MCF 10A (cell line): ENCODE measurements around the gene OCRL. TPM values are rescaled to one million over a fixed set of nuclear protein-coding genes. Genes with fewer than 3 reads are reported as not detected.

Experiments used
- BruUV-seq: library from RNA; stranded (reverse); fragments of 400-500 nt; replicated peaks from 2 replicates; lab custom pipeline; 2021; lab: Mats Ljungman, UMichigan
- CTCF ChIA-PET: fragments of 300-600 bp; sonication (Branson Sonifier 250); formaldehyde crosslinking; extraction: SDS; loops from one replicate; lab custom pipeline; 2021; ENCODE audit warnings: antibody characterized with exemption, inconsistent platforms; lab: Yijun Ruan, JAX
- POLR2A ChIA-PET: fragments of 300-600, 350-650 bp; sonication (Branson Sonifier 250); formaldehyde crosslinking; extraction: SDS; loops from one replicate; lab custom pipeline; 2020; ENCODE audit warnings: antibody characterized with exemption, inconsistent platforms; lab: Yijun Ruan, JAX
- DNase-seq: peaks from one replicate; pipeline ENCODE4 v3.0.0-alpha.2; 2018; ENCODE audit not compliant: unreplicated experiment
- H3K27ac Mint-ChIP-seq: one replicate; pipeline ENCODE4 v1.8.0; 2022; ENCODE audit warnings: mild to moderate bottlenecking, low read depth, mixed read lengths; ENCODE audit not compliant: unreplicated experiment
- H3K27me3 Mint-ChIP-seq: one replicate; pipeline ENCODE4 v1.8.0; 2022; ENCODE audit warnings: mixed read lengths; ENCODE audit not compliant: insufficient read depth, unreplicated experiment
- H3K36me3 Mint-ChIP-seq: one replicate; pipeline ENCODE4 v1.8.0; 2022; ENCODE audit warnings: mild to moderate bottlenecking, moderate library complexity, mixed read lengths; ENCODE audit not compliant: insufficient read depth, unreplicated experiment
- H3K4me1 Mint-ChIP-seq: one replicate; pipeline ENCODE4 v1.8.0; 2022; ENCODE audit warnings: mixed read lengths; ENCODE audit not compliant: insufficient read depth, unreplicated experiment
- H3K4me3 Mint-ChIP-seq: one replicate; pipeline ENCODE4 v1.8.0; 2022; ENCODE audit warnings: mild to moderate bottlenecking, moderate library complexity, mixed read lengths; ENCODE audit not compliant: unreplicated experiment
- H3K9me3 Mint-ChIP-seq: one replicate; pipeline ENCODE4 v1.8.0; 2022; ENCODE audit warnings: mixed read lengths; ENCODE audit not compliant: unreplicated experiment
- CTCF ChIP-seq: fragments of 200-600 bp; IDR thresholded peaks from one replicate; pipeline ENCODE4 v1.8.0; 2022; ENCODE audit warnings: antibody characterized with exemption, mild to moderate bottlenecking; ENCODE audit not compliant: unreplicated experiment
- intact Hi-C: fragments of 100-400 bp; cut with micrococcal nuclease; formaldehyde crosslinking; loops from 2 replicates; pipeline ENCODE4 v1.14.1; 2022
- total RNA-seq: library from RNA; stranded (reverse); gene quantifications from 2 replicates; pipeline ENCODE4 v1.2.3, GENCODE V29; 2022

OCRL gene
- total RNA-seq, 1 experiment from 2014 or later, result 25.3 TPM

DNA sequence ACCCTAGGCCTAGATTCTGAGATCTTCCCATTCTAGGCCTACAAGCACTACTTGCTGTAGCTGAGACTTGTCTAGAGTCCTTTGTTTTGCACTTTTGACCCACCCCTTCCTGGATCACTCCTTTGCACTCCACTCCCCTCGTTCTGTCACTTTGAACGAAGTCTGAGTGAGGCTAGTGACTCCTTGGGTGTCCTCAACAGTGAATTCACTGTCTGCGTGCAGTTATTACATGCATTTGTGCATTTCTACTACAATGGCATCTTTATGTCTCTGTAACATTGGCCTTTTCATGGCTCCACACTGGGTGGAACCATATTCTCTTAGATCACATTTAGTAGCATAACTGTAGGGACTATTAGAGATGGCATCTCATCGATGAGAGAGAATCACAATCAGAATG is 50.5 kb downstream of the OCRL start:
- TF ChIP-seq CTCF, result no peak
- Mint-ChIP-seq H3K4me1 (peaks cover 7% of the 10 kb centered on the region), H3K9me3 (no peaks in the 10 kb centered on the region), H3K27ac (no peak overlapping the region), H3K4me3 (no peak overlapping the region), H3K36me3 (peaks cover 26% of the 10 kb centered on the region), H3K27me3 (peaks cover 41% of the 10 kb centered on the region)
- no peak for DNase-seq
- POLR2A ChIA-PET, result no interaction called here
- BruUV-seq, result no TSS peak
- CTCF ChIA-PET, result interaction anchor here (1.1 kb wide), 1 partner anchor 11 kb away, joined by 5 read pairs; no protein-coding TSS in a partner anchor
- intact Hi-C loops, result no loop called here

DNA sequence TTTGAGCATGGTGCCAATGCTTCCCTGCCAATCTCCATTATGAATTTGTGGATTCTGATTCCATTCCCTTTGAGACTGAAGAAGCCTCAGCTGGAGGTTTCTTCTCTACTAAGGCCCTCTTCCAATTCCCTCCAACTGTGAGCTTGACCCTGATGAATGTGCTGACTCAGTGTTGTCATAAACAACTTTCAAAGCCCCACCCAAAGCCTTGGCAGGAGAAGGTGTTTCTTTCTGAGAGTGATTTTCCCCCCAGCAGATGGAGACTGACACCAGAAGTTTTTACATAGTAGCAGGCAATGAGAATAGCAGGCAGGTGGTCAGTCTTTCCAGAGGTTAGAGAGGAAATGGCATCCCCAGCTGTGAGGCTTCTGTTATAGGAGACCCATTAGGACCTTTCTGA is 53.1 kb downstream of the OCRL start:
- DNase-seq, result peak; percentile 48
- Mint-ChIP-seq H3K9me3 (no peaks in the 10 kb centered on the region), H3K27me3 (peaks cover 16% of the 10 kb centered on the region), H3K4me3 (no peak overlapping the region), H3K36me3 (peaks cover 26% of the 10 kb centered on the region), H3K4me1 (peaks cover 6% of the 10 kb centered on the region), H3K27ac (no peak overlapping the region)
- CTCF ChIA-PET, result interaction anchor here (0.6 to 1.5 kb wide), 3 partner anchors 8 to 133 kb away, joined by 4 to 10 read pairs (median 4); no protein-coding TSS in a partner anchor
- POLR2A ChIA-PET, result no interaction called here
- intact Hi-C loops, result no loop called here
- no peak for TF ChIP-seq CTCF
- BruUV-seq, result no TSS peak

GRCh38 chrX:129594781-129595180 is 54.7 kb downstream of the OCRL start:
- Mint-ChIP-seq H3K27ac (no peak overlapping the region), H3K4me1 (peaks cover 9% of the 10 kb centered on the region), H3K9me3 (no peaks in the 10 kb centered on the region), H3K36me3 (peaks cover 20% of the 10 kb centered on the region), H3K4me3 (no peak overlapping the region), H3K27me3 (peaks cover 17% of the 10 kb centered on the region)
- no peak for DNase-seq
- intact Hi-C loops, result no loop called here
- CTCF ChIA-PET, result interaction anchor here (0.9 to 1.4 kb wide), 3 partner anchors 9 to 67 kb away, joined by 3 to 12 read pairs (median 5); no protein-coding TSS in a partner anchor
- no TSS peak for BruUV-seq
- POLR2A ChIA-PET, result no interaction called here
- TF ChIP-seq CTCF, result no peak

GRCh38 chrX:129596077-129596476 is 56.0 kb downstream of the OCRL start:
- no peak for TF ChIP-seq CTCF
- Mint-ChIP-seq H3K4me1 (peaks cover 13% of the 10 kb centered on the region), H3K27me3 (peaks cover 24% of the 10 kb centered on the region), H3K36me3 (peaks cover 15% of the 10 kb centered on the region), H3K27ac (no peak overlapping the region), H3K4me3 (no peak overlapping the region), H3K9me3 (no peaks in the 10 kb centered on the region)
- POLR2A ChIA-PET, result no interaction called here
- no TSS peak for BruUV-seq
- CTCF ChIA-PET, result interaction anchor here (0.6 to 1.0 kb wide), 4 partner anchors 8 to 440 kb away, joined by 3 to 4 read pairs (median 4); no protein-coding TSS in a partner anchor
- intact Hi-C loops, result no loop called here
- no peak for DNase-seq
